KOPT-K1 (cell line): Measurements from ENCODE around the gene CFDP1.

Source experiments
- H3K27ac ChIP-seq: fragments of 200-600 bp; sonication (generic); 2 replicates; pipeline ENCODE4 v1.5.1; 2016; ENCODE audit warnings: antibody characterized with exemption, mild to moderate bottlenecking, low read depth, low read length; ENCODE audit not compliant: poor library complexity, severe bottlenecking
- H3K36me3 ChIP-seq: fragments of 200-600 bp; sonication (generic); 2 replicates; pipeline ENCODE4 v1.5.1; 2017; ENCODE audit warnings: antibody characterized with exemption, mild to moderate bottlenecking, low read length, moderate library complexity; ENCODE audit not compliant: insufficient read depth
- H3K9me3 ChIP-seq: fragments of 200-600 bp; sonication (generic); 2 replicates; pipeline ENCODE4 v1.5.1; 2017; ENCODE audit warnings: antibody characterized with exemption, low read length, mild to moderate bottlenecking; ENCODE audit not compliant: insufficient read depth, poor library complexity, severe bottlenecking

The CFDP1 gene

DNA sequence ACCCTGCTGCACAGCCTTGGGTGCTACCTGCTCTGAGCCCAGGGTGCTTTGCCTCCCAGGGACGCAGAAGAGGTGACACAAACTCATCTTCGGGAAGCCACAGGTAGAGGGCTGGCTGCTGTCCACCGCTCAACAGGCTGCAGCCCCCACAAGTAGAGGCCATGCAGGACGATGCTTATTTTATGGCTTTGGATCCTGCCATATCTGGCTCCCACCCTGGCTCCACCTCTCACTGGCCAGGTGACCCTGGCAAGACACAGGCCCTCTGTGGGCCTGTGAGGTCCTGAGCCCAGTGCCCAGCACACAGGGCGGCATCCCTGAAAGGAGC is 170.5 kb downstream of the CFDP1 start:
- no peaks in the 10 kb centered on the region for H3K36me3 ChIP-seq
- no peak overlapping the region for H3K27ac ChIP-seq
- H3K9me3 ChIP-seq: no peaks in the 10 kb centered on the region

GRCh38 chr16:75262104-75262799 is 171.1 kb downstream of the CFDP1 start:
- Histone ChIP-seq H3K9me3 (no peaks in the 10 kb centered on the region), H3K36me3 (no peaks in the 10 kb centered on the region), H3K27ac (no peak overlapping the region)

DNA sequence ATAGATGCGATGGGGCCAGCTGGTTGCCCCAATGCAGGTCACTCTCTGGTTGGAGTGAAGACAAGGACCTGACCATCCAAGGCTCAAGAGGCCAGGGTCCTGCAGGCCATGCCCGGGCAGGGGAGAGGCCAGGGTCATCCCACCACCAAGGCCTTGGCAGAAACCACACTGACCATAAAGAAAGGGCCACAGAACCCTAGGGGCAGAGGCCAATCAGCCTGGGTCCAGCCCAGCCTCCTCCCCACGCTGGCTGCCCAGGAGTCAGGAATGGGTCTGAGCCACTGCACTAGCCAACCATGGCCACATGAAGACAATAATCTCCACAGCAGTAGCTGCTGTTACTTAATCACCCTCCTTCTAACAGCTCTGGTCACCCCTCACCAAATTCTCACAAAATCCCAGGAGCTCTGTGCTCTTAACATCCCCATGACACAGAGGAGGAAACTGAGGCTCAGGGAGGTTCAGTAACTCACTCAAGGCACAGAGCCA is 171.7 kb downstream of the CFDP1 start:
- no peak overlapping the region for H3K27ac ChIP-seq
- no peaks in the 10 kb centered on the region for H3K36me3 ChIP-seq
- H3K9me3 ChIP-seq: no peaks in the 10 kb centered on the region

- Histone ChIP-seq H3K36me3 (no peaks in the 10 kb centered on the region), H3K9me3 (no peaks in the 10 kb centered on the region), H3K27ac (no peak overlapping the region)
These were observed 172.3 kb downstream of the CFDP1 start for GRCh38 chr16:75260851-75261589.

- no peak overlapping the region for H3K27ac ChIP-seq
- H3K36me3 ChIP-seq: no peaks in the 10 kb centered on the region
These were observed 174.5 kb downstream of the CFDP1 start for GRCh38 chr16:75258807-75259141.

GRCh38 chr16:75257886-75258806 is 175.2 kb downstream of the CFDP1 start:
- Histone ChIP-seq H3K27ac (no peak overlapping the region), H3K9me3 (no peaks in the 10 kb centered on the region), H3K36me3 (no peaks in the 10 kb centered on the region)

More at GRCh38 chr16:75258807-75259141, 174.5 kb downstream of the CFDP1 start:
- H3K9me3 ChIP-seq: no peaks in the 10 kb centered on the region

DNA sequence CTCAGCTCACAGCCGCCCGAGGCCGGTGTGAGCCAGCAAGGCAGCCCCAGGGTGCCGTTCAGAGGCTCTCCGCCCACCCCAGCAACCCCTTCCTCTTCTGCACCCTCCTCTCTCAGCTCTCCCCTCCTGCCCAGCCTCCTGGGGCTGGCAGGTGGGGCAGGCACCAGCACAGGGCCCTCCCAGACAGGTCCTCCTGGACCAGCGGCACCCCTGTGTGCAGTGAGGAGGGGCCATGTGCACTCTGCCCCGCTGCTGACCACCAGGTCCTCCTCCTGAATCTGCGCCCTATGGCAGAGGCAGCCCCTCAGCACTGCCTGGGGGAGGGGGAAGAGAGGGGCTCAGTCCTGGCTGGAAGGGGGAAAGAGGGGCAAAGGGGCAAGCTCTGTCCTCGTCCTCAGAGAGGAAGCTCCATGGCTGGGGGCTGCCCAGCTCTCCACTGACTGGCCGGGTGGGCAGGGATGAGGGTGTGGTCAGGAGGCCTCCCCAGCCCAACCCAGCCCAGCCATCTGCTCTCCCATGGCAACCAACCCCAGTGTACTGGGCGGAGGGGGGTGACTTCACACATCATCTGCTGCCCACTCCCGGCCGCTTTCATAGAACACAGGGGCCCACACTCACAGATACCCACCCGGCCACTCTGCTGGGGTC is 176.5 kb downstream of the CFDP1 start:
- Histone ChIP-seq H3K9me3 (no peaks in the 10 kb centered on the region), H3K36me3 (no peaks in the 10 kb centered on the region), H3K27ac (no peak overlapping the region)

GRCh38 chr16:75256059-75256571 is 177.2 kb downstream of the CFDP1 start:
- H3K36me3 ChIP-seq: no peaks in the 10 kb centered on the region
- no peaks in the 10 kb centered on the region for H3K9me3 ChIP-seq
- no peak overlapping the region for H3K27ac ChIP-seq

DNA sequence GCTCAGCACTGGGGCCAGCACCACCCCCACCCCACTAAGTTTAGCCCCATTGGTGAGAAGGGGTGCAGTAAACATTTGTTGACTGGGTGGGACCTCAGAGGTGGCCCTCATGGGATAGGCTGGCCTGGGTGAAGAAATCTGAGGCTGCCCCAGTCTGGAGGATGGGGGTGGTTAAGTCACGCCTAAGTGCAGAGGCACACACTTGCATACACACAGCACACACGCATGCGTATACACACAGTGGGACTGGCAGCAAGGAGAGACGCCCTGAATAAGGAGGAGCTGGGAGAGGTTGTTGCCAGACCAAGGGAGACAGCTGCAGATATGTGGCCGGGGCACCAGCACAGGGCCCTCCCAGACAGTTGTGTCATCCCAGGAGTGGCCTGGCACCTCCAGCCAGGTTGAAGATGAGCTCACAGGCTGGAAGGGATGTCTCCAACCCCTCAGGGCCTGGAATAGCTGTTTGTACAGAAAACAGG is 178.9 kb downstream of the CFDP1 start:
- Histone ChIP-seq H3K36me3 (no peaks in the 10 kb centered on the region), H3K9me3 (no peaks in the 10 kb centered on the region), H3K27ac (no peak overlapping the region)

- H3K9me3 ChIP-seq: no peaks in the 10 kb centered on the region
- no peak overlapping the region for H3K27ac ChIP-seq
- no peaks in the 10 kb centered on the region for H3K36me3 ChIP-seq
These were observed 180.1 kb downstream of the CFDP1 start for GRCh38 chr16:75252946-75253911.

- no peak overlapping the region for H3K27ac ChIP-seq
- no peaks in the 10 kb centered on the region for H3K9me3 ChIP-seq
- no peaks in the 10 kb centered on the region for H3K36me3 ChIP-seq
These were observed 181.0 kb downstream of the CFDP1 start for GRCh38 chr16:75252049-75252864.

DNA sequence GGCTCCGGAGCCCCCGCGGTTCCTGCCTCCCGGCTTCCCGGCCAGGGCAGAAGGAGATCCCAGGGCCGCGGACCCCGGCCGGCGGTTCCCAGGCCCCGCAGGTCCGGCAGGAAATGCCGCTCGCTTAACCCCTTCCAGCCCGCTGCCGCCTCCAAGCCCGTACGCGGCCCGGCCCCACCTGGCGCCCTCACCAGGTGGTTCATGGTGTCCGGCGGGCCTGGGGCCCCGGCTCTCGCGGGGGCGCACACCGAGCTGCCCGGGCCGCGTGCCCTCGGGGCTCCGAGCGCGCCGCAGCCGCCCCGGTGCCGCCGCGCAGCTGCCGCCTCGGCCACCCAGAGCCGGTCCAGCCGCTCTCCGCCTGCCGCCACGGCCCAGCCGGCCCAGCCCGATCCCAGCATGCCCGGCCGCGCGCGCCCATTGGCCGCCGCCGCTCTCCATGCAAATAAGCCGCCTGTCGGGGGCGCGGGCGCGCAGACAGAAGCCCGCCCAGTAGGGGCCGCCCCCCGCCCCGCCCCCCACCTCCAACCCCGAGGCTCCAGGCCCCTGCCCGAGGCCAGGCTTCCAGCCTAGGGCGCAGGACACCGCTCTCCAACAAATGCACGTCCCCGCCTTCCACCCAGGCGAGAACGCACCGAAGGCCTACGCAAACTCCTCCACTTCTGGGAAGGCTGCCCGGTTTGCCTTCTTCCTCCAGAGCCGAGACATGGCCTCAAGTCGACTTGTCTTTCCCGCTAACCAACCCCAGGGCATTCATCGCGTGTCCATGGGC is 181.8 kb downstream of the CFDP1 start, which contains the start of gene BCAR1:
Gene BCAR1 (minus strand): TSS at position 345 of the 769 bp plus-strand sequence. CDS start 142 bp downstream, at position 203.
- Histone ChIP-seq H3K9me3 (no peaks in the 10 kb centered on the region), H3K27ac (no peak within 1 kb of the TSS), H3K36me3 (no peaks in the 10 kb centered on the region)
